ENCODE data around the gene OR10H1.
"Not testable (repeated sequence)": the region's sequence is repeated elsewhere in the genome, so short reads cannot be mapped to it uniquely, and the experiment has no call there.

The OR10H1 gene

GRCh38 chr19:15774159-15774558 lies 41.3 kb downstream of the OR10H1 start:
- not testable (repeated sequence) for DNase-seq

GRCh38 chr19:15769586-15769985 lies 45.9 kb downstream of the OR10H1 start:
- no peak for DNase-seq

- DNase-seq: no peak
Measured at GRCh38 chr19:15759962-15760565, 55.4 kb downstream of the OR10H1 start.

GRCh38 chr19:15758379-15758778 lies 57.1 kb downstream of the OR10H1 start:
- DNase-seq: no peak

Measured in SW 1271 (cell line).